GDM1 (cell line): ENCODE data around the gene CASK.

ENCODE experiments used
- DNase-seq: peaks from one replicate; lab custom pipeline; 2025; lab: John Stamatoyannopoulos, UW

The CASK gene

DNA sequence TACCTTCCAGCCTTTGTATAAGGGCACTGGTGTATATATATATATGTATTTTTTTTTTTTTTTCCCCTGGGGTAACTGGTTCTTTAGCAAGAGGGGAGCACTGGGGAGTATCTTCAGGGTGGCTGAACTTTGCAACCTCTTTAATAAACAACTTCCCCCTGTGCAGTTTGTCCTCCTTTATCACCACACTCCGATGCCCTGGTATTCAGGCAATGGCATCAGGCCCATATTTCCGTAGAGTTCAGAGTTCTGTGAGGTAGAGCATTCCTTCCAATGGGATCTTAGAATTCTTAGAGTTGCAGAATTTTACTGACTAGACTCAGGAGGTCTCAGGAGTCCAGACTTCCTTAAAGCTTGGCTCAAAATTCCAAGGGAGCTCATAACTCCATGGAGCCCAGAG is 451.6 kb downstream of the CASK start:
- no peak for DNase-seq

DNA sequence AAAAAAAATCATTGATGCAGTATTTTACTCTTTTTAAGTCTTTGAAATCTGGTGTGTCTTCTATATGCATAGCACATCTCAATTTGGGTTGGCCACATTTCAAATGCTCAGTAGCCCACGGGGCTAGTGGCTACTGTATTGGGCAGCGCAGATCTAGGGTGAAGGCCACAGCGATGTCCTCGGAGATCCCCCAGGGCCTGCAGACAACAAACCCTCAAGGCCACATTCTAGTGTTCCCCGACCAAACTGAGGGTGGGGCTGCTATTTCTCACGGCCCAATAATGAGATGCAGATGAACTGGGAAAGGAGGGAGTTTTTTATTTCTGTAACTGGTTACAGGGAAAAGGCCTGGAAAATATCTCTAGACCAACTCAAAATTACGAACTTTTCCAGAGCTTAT is 452.6 kb downstream of the CASK start:
- no peak for DNase-seq

- DNase-seq: no peak
Measured at GRCh38 chrX:41468647-41469323, 454.6 kb downstream of the CASK start.
